ENCODE results near the gene HMGCL. TPM values are rescaled to one million over a fixed set of nuclear protein-coding genes. Genes with fewer than 3 reads are reported as not detected.

Gene HMGCL
- total and polyA plus RNA-seq, 2 of the 13 experiments (the other 11 are each of a cell fraction or from before 2014, with no cell fraction given), result 21.3 to 41.4 TPM

- TF ChIP-seq GZF1 (CRISPR knock-in tag; IDR thresholded peaks at IDR 0.05), result no peak
- no peak for TF ChIP-seq MEIS1 (CRISPR knock-in tag; IDR thresholded peaks at IDR 0.05; ENCODE audit: borderline replicate concordance)
- TF ChIP-seq ZMYM2 (CRISPR knock-in tag; IDR thresholded peaks at IDR 0.05), result no peak
- peak; percentile 51; the same call in 1 of the 2 replicates for TF ChIP-seq PBX2 (CRISPR knock-in tag; IDR thresholded peaks at IDR 0.05)
- TF ChIP-seq NONO (IDR thresholded peaks at IDR 0.05), result no peak
- TF ChIP-seq NONO (CRISPR knock-in tag; conservative IDR thresholded peaks at IDR 0.05), result no peak; the same call in 1 of the 2 replicates
- no peak for TF ChIP-seq SRF (IDR thresholded peaks at IDR 0.05; ENCODE audit: low read depth, low read length)
- no peak for TF ChIP-seq NFE2L1 (CRISPR knock-in tag; IDR thresholded peaks at IDR 0.05; ENCODE audit: borderline replicate concordance)
- TF ChIP-seq ZNF687 (CRISPR knock-in tag; IDR thresholded peaks at IDR 0.05), result peak; percentile 68
- peak; percentile 53; the same call in 1 of the 2 replicates for TF ChIP-seq ZNF143 (CRISPR knock-in tag; IDR thresholded peaks at IDR 0.05)
- TF ChIP-seq MAFK (conservative IDR thresholded peaks at IDR 0.05 in 1 of 2, IDR thresholded peaks at IDR 0.05 in 1 of 2; ENCODE audit: low read length in 2 of 2), result no peak
- TF ChIP-seq CENPX (CRISPR knock-in tag; IDR thresholded peaks at IDR 0.05), result no peak
- TF ChIP-seq POGZ (CRISPR knock-in tag; IDR thresholded peaks at IDR 0.05), result no peak
- TF ChIP-seq TEAD2 (CRISPR knock-in tag; IDR thresholded peaks at IDR 0.05), result no peak
- TF ChIP-seq ZNF644 (CRISPR knock-in tag; IDR thresholded peaks at IDR 0.05; ENCODE audit: low read depth), result peak; percentile 56; the same call in 1 of the 2 replicates
- TF ChIP-seq RARA (CRISPR knock-in tag; IDR thresholded peaks at IDR 0.05), result no peak
- no peak for TF ChIP-seq ZNF550 (CRISPR knock-in tag; IDR thresholded peaks at IDR 0.05; ENCODE audit: borderline replicate concordance)
- TF ChIP-seq ZBTB7A (CRISPR knock-in tag; IDR thresholded peaks at IDR 0.05), result no peak
- TF ChIP-seq MNT (IDR thresholded peaks at IDR 0.05), result no peak
- no peak for TF ChIP-seq EHMT2 (IDR thresholded peaks at IDR 0.05; ENCODE audit: borderline replicate concordance, low read depth, low read length)
- TF ChIP-seq SP4 (CRISPR knock-in tag; IDR thresholded peaks at IDR 0.05), result 0 out of 2 replicates have a peak, but pooled peaks have one; percentile 55
- TF ChIP-seq DR1 (CRISPR knock-in tag; IDR thresholded peaks at IDR 0.05), result 0 out of 2 replicates have a peak, but pooled peaks have one; percentile 23
- TF ChIP-seq SMC3 (IDR thresholded peaks at IDR 0.05; ENCODE audit: low read length), result no peak
- no peak for TF ChIP-seq RFX1 (IDR thresholded peaks at IDR 0.05)
Observed at GRCh38 chr1:23790696-23791515, 34.3 kb downstream of the HMGCL start, which contains the start of gene LYPLA2 (continued).
